B cell (primary cell): ENCODE measurements around the gene FTO. TPM values are rescaled to one million over a fixed set of nuclear protein-coding genes. Genes with fewer than 3 reads are reported as not detected.

Experiments
- ATAC-seq: fragments of 200-7000 bp; cut with Tn5 transposase; one replicate; pipeline ENCODE4 v1.10.0; 2021; ENCODE audit warnings: low read depth, mild to moderate bottlenecking, moderate number of reproducible peaks, moderate library complexity
- CTCF ChIA-PET: fragments of 350-600 bp; sonication (Branson Sonifier 250); formaldehyde crosslinking; loops from one replicate; lab custom pipeline; 2021; ENCODE audit warnings: antibody characterized with exemption, inconsistent platforms; lab: Charles Lee
- POLR2A ChIA-PET: fragments of 350-600 bp; sonication (Branson Sonifier 250); formaldehyde crosslinking; loops from one replicate; lab custom pipeline; 2021; ENCODE audit warnings: antibody characterized with exemption; lab: Charles Lee
- DNase-seq: peaks from one replicate; pipeline ENCODE4 v3.0.0; 2013
- H2AFZ ChIP-seq: 2 replicates; pipeline ENCODE4 v1.6.1; 2012; ENCODE audit warnings: mild to moderate bottlenecking, low read depth, low read length; ENCODE audit not compliant: insufficient read depth, poor library complexity, severe bottlenecking
- H3K27ac ChIP-seq, 2 donors: 1 replicate in 1 of 2; 2 replicates in 1 of 2; pipeline ENCODE4 v1.5.1; 2012 to 2013; ENCODE audit warnings: low read length in 2 of 2, mild to moderate bottlenecking in 2 of 2, moderate library complexity in 1 of 2
- H3K27me3 ChIP-seq, 4 experiments: fragments of 200-600 bp in 1 of 4; sonication (generic) in 1 of 4; replicated peaks in 1 of 4; 1 replicate in 2 of 4; 2 replicates in 2 of 4; pipeline versions ENCODE4 v1.6.1 to v1.7.0; 2013 to 2016; ENCODE audit warnings: low read length in 3 of 4, mild to moderate bottlenecking in 2 of 4, mixed read lengths in 1 of 4, moderate library complexity in 1 of 4; ENCODE audit not compliant: insufficient read depth in 4 of 4, control insufficient read depth in 3 of 4; ENCODE audit errors: control extremely low read depth in 1 of 4
- H3K36me3 ChIP-seq, 2 experiments: replicated peaks in 1 of 2; 1 replicate in 1 of 2; 2 replicates in 1 of 2; pipeline versions ENCODE4 v1.6.1 to v1.7.1; 2013; ENCODE audit warnings: low read length in 1 of 2; ENCODE audit not compliant: insufficient read depth in 2 of 2, control insufficient read depth in 1 of 2; ENCODE audit errors: control extremely low read depth in 1 of 2, extremely low read depth in 1 of 2
- H3K4me1 ChIP-seq, 2 donors: fragments of 200-600 bp in 1 of 2; sonication (generic) in 1 of 2; 1 replicate in 1 of 2; 2 replicates in 1 of 2; pipeline versions ENCODE4 v1.5.1 to v1.6.1; 2013 to 2017; ENCODE audit warnings: low read length in 2 of 2; ENCODE audit not compliant: control insufficient read depth in 2 of 2, insufficient read depth in 2 of 2
- H3K4me2 ChIP-seq: replicated peaks from 2 replicates; pipeline ENCODE3; 2012; ENCODE audit warnings: mild to moderate bottlenecking, low read depth, low read length; ENCODE audit not compliant: poor library complexity, severe bottlenecking
- H3K4me3 ChIP-seq, 5 experiments: fragments of 200-600 bp in 1 of 5; sonication (generic) in 1 of 5; 1 replicate in 3 of 5; 2 replicates in 2 of 5; pipeline versions ENCODE4 v1.5.1 to v1.7.0; 2011 to 2016; ENCODE audit warnings: low read length in 4 of 5, mild to moderate bottlenecking in 4 of 5, low read depth in 2 of 5, control low read depth in 1 of 5, moderate library complexity in 1 of 5; ENCODE audit not compliant: insufficient read depth in 1 of 5; ENCODE audit errors: control extremely low read depth in 1 of 5, extremely low read depth in 1 of 5
- H3K79me2 ChIP-seq: fragments of 200-600 bp; sonication (generic); one replicate; pipeline ENCODE4 v1.6.0; 2016; ENCODE audit warnings: low read length; ENCODE audit not compliant: control insufficient read depth, insufficient read depth
- H3K9ac ChIP-seq: fragments of 200-600 bp; sonication (generic); 2 replicates; pipeline ENCODE4 v1.6.1; 2017; ENCODE audit warnings: mild to moderate bottlenecking, low read length, moderate library complexity
- H3K9me3 ChIP-seq, 3 donors: one replicate each; pipeline versions ENCODE4 v1.6.1 to v1.7.1; 2013; ENCODE audit warnings: low read length in 2 of 3; ENCODE audit not compliant: control insufficient read depth in 2 of 3, insufficient read depth in 1 of 3; ENCODE audit errors: control extremely low read depth in 1 of 3
- H4K20me1 ChIP-seq: 2 replicates; pipeline ENCODE4 v1.6.0; 2012; ENCODE audit warnings: mild to moderate bottlenecking, low read length; ENCODE audit not compliant: insufficient read depth, control insufficient read depth, poor library complexity, severe bottlenecking
- H3K27ac Mint-ChIP-seq: one replicate; pipeline ENCODE4 v1.8.0; 2021; ENCODE audit warnings: mixed read lengths
- H3K27me3 Mint-ChIP-seq: one replicate; pipeline ENCODE4 v1.8.0; 2021; ENCODE audit warnings: mixed read lengths
- H3K4me1 Mint-ChIP-seq: one replicate; pipeline ENCODE4 v1.8.0; 2021; ENCODE audit warnings: mixed read lengths
- H3K4me3 Mint-ChIP-seq: one replicate; pipeline ENCODE4 v1.8.0; 2021; ENCODE audit warnings: mixed read lengths
- H3K9me3 Mint-ChIP-seq: one replicate; pipeline ENCODE4 v1.8.0; 2022; ENCODE audit warnings: mixed read lengths; ENCODE audit not compliant: insufficient read depth
- CTCF ChIP-seq: fragments of 200-600 bp; IDR thresholded peaks from one replicate; pipeline ENCODE4 v1.8.0; 2022; ENCODE audit warnings: antibody characterized with exemption, mild to moderate bottlenecking
- EZH2 ChIP-seq: IDR thresholded peaks from 2 replicates; pipeline ENCODE4 v1.6.1; 2012; ENCODE audit warnings: borderline replicate concordance, low read depth, mild to moderate bottlenecking, moderate library complexity, low read length; ENCODE audit not compliant: insufficient read depth, poor library complexity, severe bottlenecking
- WGBS: methylation state at CpG from one replicate; pipeline ENCODE4 v1.1.5; 2013; ENCODE audit warnings: missing lambda C conversion rate; ENCODE audit not compliant: insufficient coverage; 5-methylcytosine and 5-hydroxymethylcytosine counted together
- intact Hi-C: fragments of 100-400 bp; cut with micrococcal nuclease; formaldehyde crosslinking; loops from one replicate; pipeline ENCODE4 v1.10.0; 2022
- polyA plus RNA-seq: library from polyadenylated mRNA; depleted of rRNA; stranded (reverse); fragments of >200 nt; gene quantifications from 2 replicates; pipeline ENCODE4 v1.2.3, GENCODE V29; 2012
- total RNA-seq, 2 donors: library from RNA; stranded (reverse); fragments of 120-200 nt in 1 of 2; gene quantifications; 1 replicate in 1 of 2; 2 replicates in 1 of 2; pipeline versions ENCODE4 v1.2.3 to v1.2.4, GENCODE V29; 2013 to 2022

The FTO gene
- total and polyA plus RNA-seq, 2 donors (not counting 1 experiment from before 2014, with no cell fraction given): 26.5 to 68.5 TPM

GRCh38 chr16:54150861-54151260 is 446.9 kb downstream of the FTO start:
- Mint-ChIP-seq H3K27me3 (peaks cover 6% of the 10 kb centered on the region), H3K4me3 (no peak overlapping the region), H3K27ac (no peak overlapping the region), H3K4me1 (no peaks in the 10 kb centered on the region), H3K9me3 (no peaks in the 10 kb centered on the region)
- intact Hi-C loops: no loop called here
- ATAC-seq (no peak), DNase-seq (no peak)
- 92% methylated on average over 10 of the region's 12 CpGs for WGBS
- H3K9me3 ChIP-seq: peaks cover 0 to 4% (median 0%) of the 10 kb centered on the region in 3 donors
- H3K79me2 ChIP-seq: no peaks in the 10 kb centered on the region
- no peaks in the 10 kb centered on the region for H3K36me3 ChIP-seq
- no peak overlapping the region for H2AFZ ChIP-seq
- H3K9ac ChIP-seq: no peak overlapping the region
- no peak overlapping the region for H3K4me2 ChIP-seq
- no peak overlapping the region for H3K27ac ChIP-seq
- H3K4me3 ChIP-seq: no peak overlapping the region
- POLR2A ChIA-PET: no interaction called here
- CTCF ChIA-PET: no interaction called here
- no peaks in the 10 kb centered on the region for H4K20me1 ChIP-seq
- TF ChIP-seq CTCF (no peak), EZH2 (no peak)
- no peaks in the 10 kb centered on the region for H3K27me3 ChIP-seq
- H3K4me1 ChIP-seq: no peaks in the 10 kb centered on the region

- H3K79me2 ChIP-seq: no peaks in the 10 kb centered on the region
- no peaks in the 10 kb centered on the region for H3K36me3 ChIP-seq
- ChIA-PET POLR2A (no interaction called here), CTCF (interaction anchor here (0.9 kb wide), 1 partner anchor 10 kb away, joined by 3 read pairs; no protein-coding TSS in a partner anchor)
- no peaks in the 10 kb centered on the region for H3K27me3 ChIP-seq
- no peak overlapping the region for H3K4me2 ChIP-seq
- H3K4me3 Mint-ChIP-seq: no peak overlapping the region
- H3K4me3 ChIP-seq: no peak overlapping the region
- H3K27ac ChIP-seq: no peak overlapping the region
- H3K9ac ChIP-seq: no peak overlapping the region
- no peak overlapping the region for H3K27ac Mint-ChIP-seq
- H3K27me3 Mint-ChIP-seq: peaks cover 6% of the 10 kb centered on the region
- H3K4me1 Mint-ChIP-seq: no peaks in the 10 kb centered on the region
- 95% methylated on average over 14 of the region's 19 CpGs for WGBS
- peaks cover 4% of the 10 kb centered on the region for H3K9me3 Mint-ChIP-seq
- intact Hi-C loops: no loop called here
- ATAC-seq: no peak
- H2AFZ ChIP-seq: no peak overlapping the region
- H3K4me1 ChIP-seq: no peaks in the 10 kb centered on the region
- DNase-seq: no peak
- H3K9me3 ChIP-seq: peaks cover 0 to 12% (median 0%) of the 10 kb centered on the region in 3 donors
- TF ChIP-seq CTCF: no peak
- TF ChIP-seq EZH2: no peak
- no peaks in the 10 kb centered on the region for H4K20me1 ChIP-seq
Measured at GRCh38 chr16:54152362-54153239, 448.6 kb downstream of the FTO start.
